ENCODE results near the gene CACFD1.
"Not testable (repeated sequence)": the region's sequence is repeated elsewhere in the genome, so short reads cannot be mapped to it uniquely, and the experiment has no call there.

The CACFD1 gene

DNA sequence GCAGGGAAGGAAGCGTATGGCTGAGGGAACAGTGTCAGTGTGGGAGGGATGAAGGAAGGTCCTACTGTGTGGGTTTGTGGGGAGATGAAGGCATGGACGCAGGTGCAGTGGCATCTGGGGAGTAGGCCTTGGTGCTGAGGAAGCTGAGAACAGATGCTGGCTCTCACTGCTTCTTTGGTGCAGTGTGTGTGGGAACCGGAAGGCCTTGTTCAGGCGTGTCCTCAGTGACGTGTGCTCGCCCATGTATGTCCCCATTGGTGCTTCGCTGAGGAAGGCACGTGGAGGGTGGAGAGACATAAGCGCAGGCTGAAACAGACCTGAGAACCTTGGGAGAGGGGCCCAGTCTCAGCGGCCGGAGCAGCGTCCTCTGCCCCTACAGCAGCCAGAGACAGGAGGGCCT, 18.9 kb upstream of the CACFD1 start:
- TF ChIP-seq, protein P1, sequence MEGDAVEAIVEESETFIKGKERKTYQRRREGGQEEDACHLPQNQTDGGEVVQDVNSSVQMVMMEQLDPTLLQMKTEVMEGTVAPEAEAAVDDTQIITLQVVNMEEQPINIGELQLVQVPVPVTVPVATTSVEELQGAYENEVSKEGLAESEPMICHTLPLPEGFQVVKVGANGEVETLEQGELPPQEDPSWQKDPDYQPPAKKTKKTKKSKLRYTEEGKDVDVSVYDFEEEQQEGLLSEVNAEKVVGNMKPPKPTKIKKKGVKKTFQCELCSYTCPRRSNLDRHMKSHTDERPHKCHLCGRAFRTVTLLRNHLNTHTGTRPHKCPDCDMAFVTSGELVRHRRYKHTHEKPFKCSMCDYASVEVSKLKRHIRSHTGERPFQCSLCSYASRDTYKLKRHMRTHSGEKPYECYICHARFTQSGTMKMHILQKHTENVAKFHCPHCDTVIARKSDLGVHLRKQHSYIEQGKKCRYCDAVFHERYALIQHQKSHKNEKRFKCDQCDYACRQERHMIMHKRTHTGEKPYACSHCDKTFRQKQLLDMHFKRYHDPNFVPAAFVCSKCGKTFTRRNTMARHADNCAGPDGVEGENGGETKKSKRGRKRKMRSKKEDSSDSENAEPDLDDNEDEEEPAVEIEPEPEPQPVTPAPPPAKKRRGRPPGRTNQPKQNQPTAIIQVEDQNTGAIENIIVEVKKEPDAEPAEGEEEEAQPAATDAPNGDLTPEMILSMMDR (IDR thresholded peaks at IDR 0.05; ENCODE audit: low read length, missing control alignments) = no peak
- no peak for DNase-seq (ENCODE audit: low read depth)
- no peak overlapping the region for H3K4me3 ChIP-seq (replicated peaks; ENCODE audit: low read depth, low read length)

DNA sequence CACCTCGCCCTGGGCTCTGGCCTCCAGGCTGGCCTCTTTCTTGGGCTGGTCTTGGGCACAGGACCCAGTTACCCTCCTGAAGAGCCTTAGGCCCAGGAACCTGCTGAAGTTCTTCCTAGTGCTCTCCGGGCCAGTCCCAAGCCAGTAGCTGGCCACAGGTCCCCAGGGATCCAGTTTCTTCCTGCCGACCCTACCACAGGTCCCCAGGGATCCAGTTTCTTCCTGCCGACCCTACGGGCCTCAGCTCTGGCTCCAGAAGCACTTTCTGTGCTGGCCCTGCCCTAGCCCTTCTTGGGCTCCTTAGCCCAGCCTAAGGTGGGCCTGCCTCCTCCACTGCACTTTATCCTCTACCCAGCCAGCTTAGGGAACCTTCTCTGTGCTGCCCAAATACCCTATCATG, 18.2 kb upstream of the CACFD1 start:
- DNase-seq (ENCODE audit: low read depth) = no peak
- TF ChIP-seq, protein P1 (IDR thresholded peaks at IDR 0.05; ENCODE audit: low read length, missing control alignments) = no peak
- no peak overlapping the region for H3K4me3 ChIP-seq (replicated peaks; ENCODE audit: low read depth, low read length)

DNA sequence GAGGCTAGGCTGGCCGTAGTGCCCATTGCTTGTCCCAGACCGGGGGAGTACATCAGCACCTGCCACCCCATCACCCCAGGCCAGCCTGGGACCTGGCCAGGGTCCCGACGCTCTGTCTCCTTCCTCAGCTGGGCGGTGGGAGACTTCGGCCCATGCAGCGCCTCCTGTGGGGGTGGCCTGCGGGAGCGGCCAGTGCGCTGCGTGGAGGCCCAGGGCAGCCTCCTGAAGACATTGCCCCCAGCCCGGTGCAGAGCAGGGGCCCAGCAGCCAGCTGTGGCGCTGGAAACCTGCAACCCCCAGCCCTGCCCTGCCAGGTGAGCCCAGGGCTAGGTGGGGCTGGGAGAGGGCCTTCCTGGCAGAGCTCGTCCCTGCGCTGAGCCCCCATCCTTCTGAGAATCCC, 16.5 kb upstream of the CACFD1 start:
- TF ChIP-seq, protein P1 (IDR thresholded peaks at IDR 0.05; ENCODE audit: low read length, missing control alignments) = no peak
- H3K4me3 ChIP-seq (replicated peaks; ENCODE audit: low read depth, low read length) = no peak overlapping the region
- DNase-seq (ENCODE audit: low read depth) = no peak

DNA sequence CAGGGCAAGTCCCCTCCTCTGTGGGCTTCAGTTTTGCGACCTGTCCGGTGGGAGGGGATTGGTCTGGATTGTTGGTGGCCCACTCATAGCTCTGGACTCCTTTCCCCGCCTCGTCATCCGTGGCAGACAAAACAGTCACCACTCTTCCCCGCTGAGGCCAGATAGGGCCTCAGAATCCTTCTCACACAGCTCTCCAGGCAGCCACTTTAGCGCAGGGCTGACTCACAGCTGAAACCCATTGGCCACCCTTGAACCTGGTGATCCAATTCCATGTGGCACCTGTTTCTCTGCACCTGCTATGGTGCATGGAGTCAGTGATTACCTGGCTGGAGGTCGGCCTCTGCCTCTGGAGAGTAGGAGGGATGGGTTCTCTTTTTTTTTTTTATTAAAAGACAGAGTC, 15.8 kb upstream of the CACFD1 start:
- no peak for DNase-seq (ENCODE audit: low read depth)
- no peak overlapping the region for H3K4me3 ChIP-seq (replicated peaks; ENCODE audit: low read depth, low read length)
- TF ChIP-seq, protein P1 (IDR thresholded peaks at IDR 0.05; ENCODE audit: low read length, missing control alignments) = no peak

DNA sequence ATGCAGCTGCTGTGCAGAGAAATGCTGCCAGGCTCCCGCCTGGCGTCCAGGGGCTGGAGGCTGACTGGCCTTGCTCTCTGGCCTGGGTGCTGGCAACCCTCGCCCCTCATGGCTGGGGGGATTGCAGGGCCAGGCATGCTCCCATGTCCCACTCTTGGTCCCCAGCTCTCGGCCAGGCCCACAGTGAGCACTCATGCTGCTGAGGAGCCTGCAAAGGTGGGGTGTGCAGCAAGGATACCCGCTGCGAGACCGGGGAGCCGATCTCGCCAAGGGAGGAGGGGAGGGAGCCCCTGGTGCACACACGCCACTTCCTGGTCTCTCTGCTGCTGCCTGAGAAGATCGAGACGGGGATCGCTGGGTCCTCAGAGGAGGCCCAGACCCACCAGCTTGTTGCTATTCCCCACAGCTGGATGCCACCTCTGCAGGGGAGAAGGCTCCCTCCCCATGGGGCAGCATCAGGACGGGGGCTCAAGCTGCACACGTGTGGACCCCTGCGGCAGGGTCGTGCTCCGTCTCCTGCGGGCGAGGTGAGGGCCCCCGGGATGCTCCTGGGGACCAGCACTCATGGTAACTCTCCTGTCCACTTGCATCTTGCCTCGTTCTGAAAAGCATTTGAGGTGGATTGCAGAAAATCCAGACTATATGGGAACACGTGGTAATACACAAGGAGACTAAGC, 14.3 kb upstream of the CACFD1 start:
- TF ChIP-seq, protein P1 (IDR thresholded peaks at IDR 0.05; ENCODE audit: low read length, missing control alignments) = no peak
- no peak overlapping the region for H3K4me3 ChIP-seq (replicated peaks; ENCODE audit: low read depth, low read length)
- DNase-seq (ENCODE audit: low read depth) = no peak

GRCh38 chr9:133448487-133448972, 11.2 kb upstream of the CACFD1 start:
- no peak overlapping the region for H3K4me3 ChIP-seq (replicated peaks; ENCODE audit: low read depth, low read length)
- DNase-seq (ENCODE audit: low read depth) = no peak
- TF ChIP-seq, protein P1 (IDR thresholded peaks at IDR 0.05; ENCODE audit: low read length, missing control alignments) = no peak

- DNase-seq (ENCODE audit: low read depth) = no peak
- H3K4me3 ChIP-seq (replicated peaks; ENCODE audit: low read depth, low read length) = no peak overlapping the region
- TF ChIP-seq, protein P1 (IDR thresholded peaks at IDR 0.05; ENCODE audit: low read length, missing control alignments) = no peak
Observed at GRCh38 chr9:133449760-133450159, 10.0 kb upstream of the CACFD1 start.

DNA sequence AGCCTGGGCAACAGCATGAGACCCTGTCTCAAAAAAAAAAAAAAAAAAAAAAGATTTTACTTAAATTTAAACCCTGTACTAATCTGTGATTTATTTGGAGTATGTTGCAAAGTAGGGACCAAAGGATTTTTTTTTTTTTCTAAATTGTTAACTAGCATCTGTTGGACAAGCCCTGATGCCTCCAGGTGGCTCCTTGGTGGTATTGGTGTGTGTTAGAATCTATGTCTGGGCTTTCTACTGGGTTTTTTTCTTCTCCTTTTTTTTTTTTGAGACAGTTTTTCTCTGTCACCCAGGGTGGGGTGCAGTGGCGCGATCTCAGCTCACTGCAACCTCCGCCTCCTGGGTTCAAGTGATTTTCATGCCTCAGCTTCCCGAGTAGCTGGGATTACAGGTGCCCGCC, 7.9 kb upstream of the CACFD1 start:
- not testable (repeated sequence) for DNase-seq (ENCODE audit: low read depth); H3K4me3 ChIP-seq (replicated peaks; ENCODE audit: low read depth, low read length)

Data from fibroblast of pulmonary artery (primary cell).